H7 (cell line): Measurements from ENCODE around the gene CAMK1D. TPM values are rescaled to one million over a fixed set of nuclear protein-coding genes. Genes with fewer than 3 reads are reported as not detected.
"Not testable (repeated sequence)": the region's sequence is repeated elsewhere in the genome, so short reads cannot be mapped to it uniquely, and the experiment has no call there.

Experiments
- DNase-seq: peaks from one replicate; pipeline ENCODE4 v3.0.0; 2012
- H3K27me3 ChIP-seq: 2 replicates; pipeline ENCODE4 v1.6.0; 2011; ENCODE audit warnings: mild to moderate bottlenecking, low read length; ENCODE audit not compliant: control insufficient read depth, insufficient read depth
- H3K36me3 ChIP-seq: replicated peaks from 2 replicates; pipeline ENCODE4 v1.5.1; 2011; ENCODE audit warnings: low read length; ENCODE audit not compliant: control insufficient read depth, insufficient read depth
- H3K4me3 ChIP-seq: 2 replicates; pipeline ENCODE4 v1.5.1; 2011; ENCODE audit warnings: low read depth, mild to moderate bottlenecking, control low read depth, low read length, moderate library complexity; ENCODE audit not compliant: insufficient read depth
- total RNA-seq: library from RNA; depleted of rRNA; stranded (reverse); fragments of >200 nt; shearing (Covaris generic); gene quantifications from 2 replicates; pipeline ENCODE4 v1.2.3, GENCODE V29; 2014; rRNA removed

CAMK1D gene
- 2.9 and 3.4 TPM in 2 replicates for total RNA-seq

GRCh38 chr10:12348870-12349628 is at the start of gene CAMK1D:
TSS of gene CAMK1D (plus strand) at chr10:12349547.
- Histone ChIP-seq H3K36me3 (no peaks in the 10 kb centered on the region), H3K4me3 (peak within 1 kb of the TSS; percentile 84), H3K27me3 (peaks cover 30% of the 10 kb centered on the region)
- peak; percentile 97 for DNase-seq

GRCh38 chr10:12301036-12301435 is 48.3 kb upstream of the CAMK1D start:
- H3K4me3 ChIP-seq, H3K27me3 ChIP-seq, DNase-seq, H3K36me3 ChIP-seq: not testable (repeated sequence)

GRCh38 chr10:12308057-12308456 is 41.3 kb upstream of the CAMK1D start:
- no peak for DNase-seq
- no peak overlapping the region for H3K4me3 ChIP-seq
- H3K27me3 ChIP-seq, result no peaks in the 10 kb centered on the region
- no peaks in the 10 kb centered on the region for H3K36me3 ChIP-seq

GRCh38 chr10:12308736-12309375 is 40.5 kb upstream of the CAMK1D start:
- H3K4me3 ChIP-seq, result no peak overlapping the region
- DNase-seq, result no peak
- H3K27me3 ChIP-seq, result no peaks in the 10 kb centered on the region
- H3K36me3 ChIP-seq, result no peaks in the 10 kb centered on the region

GRCh38 chr10:12309783-12310182 is 39.6 kb upstream of the CAMK1D start:
- not testable (repeated sequence) for DNase-seq, H3K4me3 ChIP-seq, H3K27me3 ChIP-seq, H3K36me3 ChIP-seq

- no peaks in the 10 kb centered on the region for H3K27me3 ChIP-seq
- no peak for DNase-seq
- H3K36me3 ChIP-seq, result no peaks in the 10 kb centered on the region
- H3K4me3 ChIP-seq, result no peak overlapping the region
These were observed 34.5 kb upstream of the CAMK1D start for GRCh38 chr10:12314836-12315235.

GRCh38 chr10:12319076-12319475 is 30.3 kb upstream of the CAMK1D start:
- Histone ChIP-seq H3K4me3 (no peak overlapping the region), H3K36me3 (no peaks in the 10 kb centered on the region), H3K27me3 (no peaks in the 10 kb centered on the region)
- DNase-seq, result no peak

GRCh38 chr10:12320892-12321291 is 28.5 kb upstream of the CAMK1D start:
- Histone ChIP-seq H3K4me3 (no peak overlapping the region), H3K36me3 (no peaks in the 10 kb centered on the region)

GRCh38 chr10:12321641-12322040 is 27.7 kb upstream of the CAMK1D start:
- no peak for DNase-seq
- Histone ChIP-seq H3K27me3 (no peaks in the 10 kb centered on the region), H3K4me3 (no peak overlapping the region), H3K36me3 (no peaks in the 10 kb centered on the region)

More at GRCh38 chr10:12320892-12321291, 28.5 kb upstream of the CAMK1D start:
- no peaks in the 10 kb centered on the region for H3K27me3 ChIP-seq
- DNase-seq, result no peak

- no peak for DNase-seq
- no peaks in the 10 kb centered on the region for H3K27me3 ChIP-seq
- no peaks in the 10 kb centered on the region for H3K36me3 ChIP-seq
- H3K4me3 ChIP-seq, result no peak overlapping the region
These were observed 26.7 kb upstream of the CAMK1D start for GRCh38 chr10:12322583-12323131.

GRCh38 chr10:12324530-12324929 is 24.8 kb upstream of the CAMK1D start:
- DNase-seq, result no peak
- no peaks in the 10 kb centered on the region for H3K27me3 ChIP-seq
- no peaks in the 10 kb centered on the region for H3K36me3 ChIP-seq
- no peak overlapping the region for H3K4me3 ChIP-seq

- H3K27me3 ChIP-seq, result no peaks in the 10 kb centered on the region
- no peak overlapping the region for H3K4me3 ChIP-seq
- DNase-seq, result no peak
- no peaks in the 10 kb centered on the region for H3K36me3 ChIP-seq
These were observed 22.3 kb upstream of the CAMK1D start for GRCh38 chr10:12327074-12327473.

GRCh38 chr10:12327476-12327875 is 21.9 kb upstream of the CAMK1D start:
- H3K4me3 ChIP-seq, result no peak overlapping the region
- H3K36me3 ChIP-seq, result no peaks in the 10 kb centered on the region
- no peak for DNase-seq
- H3K27me3 ChIP-seq, result no peaks in the 10 kb centered on the region

- DNase-seq, H3K4me3 ChIP-seq, H3K36me3 ChIP-seq, H3K27me3 ChIP-seq: not testable (repeated sequence)
These were observed 21.0 kb upstream of the CAMK1D start for GRCh38 chr10:12328312-12328711.
